ENCODE data around the gene EFHC2. TPM values are rescaled to one million over a fixed set of nuclear protein-coding genes. Genes with fewer than 3 reads are reported as not detected.

EFHC2 gene
- total and polyA plus RNA-seq, 2 of the 8 experiments (the other 6 are each of a cell fraction or from before 2014, with no cell fraction given): 1.8 to 3.4 TPM

- no peak for TF ChIP-seq CHD7 (IDR thresholded peaks at IDR 0.05; ENCODE audit: insufficient replicate concordance, low read length)
- TF ChIP-seq TBP (IDR thresholded peaks at IDR 0.05; ENCODE audit: low read depth, low read length): no peak
- TF ChIP-seq RXRA (IDR thresholded peaks at IDR 0.05; ENCODE audit: insufficient read depth, low read depth, low read length): no peak
- TF ChIP-seq SRF (IDR thresholded peaks at IDR 0.05; ENCODE audit: low read depth, low read length): no peak
- no peak for TF ChIP-seq SIX5 (IDR thresholded peaks at IDR 0.05; ENCODE audit: low read depth, low read length)
- TF ChIP-seq JUND (IDR thresholded peaks at IDR 0.05; ENCODE audit: low read length): no peak
- no peak for TF ChIP-seq CBX5 (IDR thresholded peaks at IDR 0.05; ENCODE audit: low read depth, low read length)
Observed at GRCh38 chrX:44343412-44344141, at the start of gene EFHC2 (continued).
